NCI-H187 (cell line): ENCODE results near the gene ENDOD1.
"Not testable (repeated sequence)": the region's sequence is repeated elsewhere in the genome, so short reads cannot be mapped to it uniquely, and the experiment has no call there.

Experiments
- DNase-seq, 2 experiments: peaks; one replicate each; lab custom pipeline; 2025; lab: John Stamatoyannopoulos, UW

ENDOD1 gene, protein sequence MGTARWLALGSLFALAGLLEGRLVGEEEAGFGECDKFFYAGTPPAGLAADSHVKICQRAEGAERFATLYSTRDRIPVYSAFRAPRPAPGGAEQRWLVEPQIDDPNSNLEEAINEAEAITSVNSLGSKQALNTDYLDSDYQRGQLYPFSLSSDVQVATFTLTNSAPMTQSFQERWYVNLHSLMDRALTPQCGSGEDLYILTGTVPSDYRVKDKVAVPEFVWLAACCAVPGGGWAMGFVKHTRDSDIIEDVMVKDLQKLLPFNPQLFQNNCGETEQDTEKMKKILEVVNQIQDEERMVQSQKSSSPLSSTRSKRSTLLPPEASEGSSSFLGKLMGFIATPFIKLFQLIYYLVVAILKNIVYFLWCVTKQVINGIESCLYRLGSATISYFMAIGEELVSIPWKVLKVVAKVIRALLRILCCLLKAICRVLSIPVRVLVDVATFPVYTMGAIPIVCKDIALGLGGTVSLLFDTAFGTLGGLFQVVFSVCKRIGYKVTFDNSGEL

DNA sequence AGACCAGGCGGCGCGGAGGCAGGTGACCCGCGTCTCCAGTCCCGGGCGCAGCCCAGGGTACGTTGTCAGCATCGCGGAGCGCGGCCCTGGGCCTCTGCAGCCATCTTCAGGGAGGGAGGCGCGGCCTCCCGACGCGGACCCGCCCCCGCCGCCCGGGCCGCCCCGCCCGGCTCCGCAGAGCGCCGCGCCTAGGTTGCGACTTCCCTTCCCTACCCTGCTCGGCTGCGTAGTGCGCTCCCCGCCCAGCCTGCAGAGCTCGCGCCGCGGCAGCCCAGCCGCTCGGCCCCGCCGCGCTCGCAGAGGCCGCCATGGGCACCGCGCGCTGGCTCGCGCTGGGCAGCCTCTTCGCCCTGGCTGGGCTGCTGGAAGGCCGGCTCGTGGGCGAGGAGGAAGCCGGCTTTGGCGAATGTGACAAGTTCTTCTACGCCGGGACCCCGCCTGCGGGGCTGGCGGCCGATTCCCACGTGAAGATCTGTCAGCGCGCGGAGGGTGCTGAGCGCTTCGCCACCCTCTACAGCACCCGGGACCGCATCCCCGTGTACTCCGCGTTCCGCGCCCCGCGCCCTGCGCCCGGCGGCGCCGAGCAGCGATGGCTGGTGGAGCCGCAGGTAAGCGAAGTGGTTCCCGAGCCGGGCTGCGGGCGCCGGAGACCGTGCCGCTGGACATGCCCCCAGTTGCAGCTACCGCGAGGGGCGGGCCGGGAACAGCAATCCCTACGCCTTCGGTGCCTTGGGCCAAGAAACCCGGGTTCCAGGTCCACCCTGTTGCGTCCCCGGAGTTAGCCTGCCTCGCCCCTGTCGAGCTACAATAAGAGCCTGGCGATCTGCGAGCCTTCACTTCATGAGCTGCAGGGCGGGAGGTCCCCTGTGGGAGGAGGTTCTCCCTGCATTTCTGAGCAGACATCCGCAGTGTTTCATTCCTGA is at the start of gene ENDOD1:
Gene ENDOD1, plus strand, starts transcription at position 227 of the 923 bp plus-strand sequence. Its CDS starts 82 bp downstream, at position 309.
- peak; percentile 33 to 65 for DNase-seq

DNA sequence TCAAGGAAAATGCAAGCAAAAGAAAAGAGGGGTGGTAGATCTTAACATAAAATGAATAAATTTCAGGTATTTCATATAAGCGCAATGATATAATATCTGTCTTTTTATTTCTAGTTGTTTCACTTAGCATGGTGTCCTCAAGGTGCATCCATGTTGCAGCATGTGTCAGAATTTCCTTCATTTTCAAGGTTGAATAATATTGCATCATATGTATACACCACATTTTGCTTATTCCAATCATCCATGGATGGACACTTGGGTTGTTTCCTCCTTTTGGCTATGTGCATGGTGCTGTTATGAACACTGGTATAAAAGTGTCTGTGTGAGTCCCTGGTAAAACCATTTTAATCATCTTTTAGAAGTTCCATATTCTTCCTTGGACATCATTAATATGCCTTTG is 47.4 kb upstream of the ENDOD1 start:
- DNase-seq = no peak

DNA sequence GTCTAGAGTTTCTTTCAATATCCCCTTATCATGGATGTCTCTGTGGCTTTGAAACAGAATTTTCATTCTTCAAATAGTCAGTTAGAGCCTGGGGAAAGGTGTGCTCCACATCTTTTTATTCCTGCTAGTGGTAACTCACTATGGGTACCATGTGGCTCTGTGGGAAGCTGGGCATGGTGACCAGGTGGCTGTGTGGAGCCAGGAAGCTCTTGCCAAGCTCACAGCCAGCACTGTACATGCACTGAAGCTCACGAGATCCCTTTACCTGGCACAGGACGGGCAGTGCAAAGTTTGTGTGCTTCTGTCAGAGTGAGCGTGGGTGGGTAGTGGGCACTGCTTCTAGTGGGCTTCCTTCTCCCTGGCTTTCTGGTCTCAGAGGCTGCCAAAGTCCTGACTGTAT is 46.7 kb upstream of the ENDOD1 start:
- no peak for DNase-seq

DNA sequence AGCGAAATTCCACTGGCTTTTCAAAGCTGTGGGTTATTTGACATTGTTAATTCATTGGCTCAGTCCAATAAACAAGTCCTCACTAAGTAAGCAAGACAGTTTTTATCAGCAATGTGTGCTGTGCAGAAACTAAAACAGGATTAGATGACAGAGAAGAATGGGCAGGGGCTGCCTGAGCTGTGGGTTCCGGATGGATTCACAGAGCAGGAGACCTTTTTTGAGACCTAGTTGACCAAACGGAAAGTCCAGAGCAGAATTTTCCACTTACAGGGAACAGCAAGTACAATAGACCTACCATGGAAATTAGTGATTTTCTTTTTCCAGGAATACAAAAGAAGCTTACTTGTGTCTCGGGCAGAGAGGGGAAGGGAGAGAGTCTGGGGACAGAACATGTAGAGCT is 45.6 kb upstream of the ENDOD1 start:
- DNase-seq = no peak

DNA sequence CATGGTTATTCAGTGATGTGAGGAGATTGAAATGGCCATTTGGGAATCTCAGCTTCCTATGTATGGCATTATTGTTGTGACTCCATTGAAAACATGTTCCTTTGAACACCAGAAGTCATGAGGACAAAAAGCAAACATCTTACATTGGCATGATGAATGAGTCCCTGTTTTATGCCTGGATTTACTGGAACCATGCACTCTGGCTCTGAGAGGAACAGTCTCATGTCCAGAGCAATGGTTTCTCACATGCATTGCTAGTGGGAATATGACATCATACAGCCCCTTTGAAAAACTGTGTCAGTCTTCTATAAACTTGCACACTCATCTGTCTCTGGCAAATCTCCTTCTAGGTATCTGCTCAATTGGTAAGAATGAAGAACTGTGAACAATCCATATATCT is 43.8 kb upstream of the ENDOD1 start:
- no peak for DNase-seq

DNA sequence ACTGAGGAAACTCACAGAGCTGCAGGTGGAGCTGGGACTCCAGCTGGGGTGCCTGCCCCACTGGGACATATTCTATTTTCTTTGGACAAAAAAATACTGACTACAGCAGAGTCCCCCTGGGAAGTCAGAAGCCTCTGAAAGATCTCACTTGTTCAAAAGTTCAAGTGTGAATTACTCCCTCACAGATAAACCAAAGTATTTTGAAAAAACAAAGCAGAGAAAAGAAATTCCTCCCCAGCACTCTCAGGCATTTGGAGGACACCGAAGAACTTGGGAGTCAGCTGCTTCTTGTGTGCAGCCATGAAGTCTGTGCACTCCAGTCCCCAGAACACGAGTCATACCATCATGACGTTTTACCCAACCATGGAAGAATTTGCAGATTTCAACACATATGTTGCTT is 40.5 kb upstream of the ENDOD1 start, which contains the start of gene KDM4F:
Gene KDM4F, plus strand, starts transcription at position 301 of the 400 bp plus-strand sequence.
- not testable (repeated sequence) for DNase-seq

DNA sequence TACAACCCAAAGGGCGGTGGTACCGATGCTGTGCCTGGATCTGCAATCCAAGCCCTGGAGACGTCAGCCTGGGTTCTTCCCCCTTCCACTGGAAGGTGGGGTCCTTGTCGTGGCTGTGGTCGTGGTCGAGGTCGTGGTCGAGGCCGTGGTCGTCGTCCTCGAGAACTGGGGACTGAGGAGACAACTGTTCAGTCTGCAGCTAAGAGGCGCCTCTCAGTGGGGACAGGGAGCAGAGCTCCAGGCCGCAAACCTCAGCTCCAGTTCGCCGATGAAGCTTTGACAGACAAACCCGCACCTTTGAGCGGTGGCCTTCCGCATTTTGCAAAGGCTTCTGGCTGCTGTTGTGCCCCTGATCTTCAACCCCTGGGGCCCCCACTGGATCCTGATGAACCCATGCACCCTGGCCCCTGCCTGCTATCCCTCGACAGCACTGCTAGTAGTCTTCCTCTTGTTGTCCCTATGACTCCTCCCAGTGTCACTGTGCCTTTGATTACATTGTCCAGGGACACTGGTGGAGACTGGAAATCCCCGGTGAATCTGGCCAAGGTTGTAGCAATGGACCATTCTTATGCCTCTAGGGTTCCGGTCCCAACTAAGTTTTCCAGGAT is 38.9 kb upstream of the ENDOD1 start:
- no peak for DNase-seq

DNA sequence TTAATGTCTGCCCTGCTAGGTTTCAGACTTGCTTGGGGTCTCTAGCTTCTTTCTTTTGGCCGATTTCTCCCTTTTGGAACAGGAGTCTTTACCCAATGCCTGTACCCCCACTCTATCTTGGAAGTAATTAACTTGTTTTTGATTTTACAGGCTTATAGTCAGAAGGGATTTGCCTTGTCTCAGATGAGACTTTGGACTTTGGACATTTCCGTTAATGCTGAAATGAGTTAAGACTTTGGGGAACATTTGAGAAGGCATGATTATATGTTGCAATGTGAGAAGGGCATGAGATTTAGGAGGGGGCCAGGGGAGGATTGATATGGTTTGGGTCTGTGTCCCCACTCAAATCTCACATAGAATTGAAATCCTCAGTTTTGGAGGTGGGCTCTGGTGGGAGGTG is 35.3 kb upstream of the ENDOD1 start:
- DNase-seq = no peak

DNA sequence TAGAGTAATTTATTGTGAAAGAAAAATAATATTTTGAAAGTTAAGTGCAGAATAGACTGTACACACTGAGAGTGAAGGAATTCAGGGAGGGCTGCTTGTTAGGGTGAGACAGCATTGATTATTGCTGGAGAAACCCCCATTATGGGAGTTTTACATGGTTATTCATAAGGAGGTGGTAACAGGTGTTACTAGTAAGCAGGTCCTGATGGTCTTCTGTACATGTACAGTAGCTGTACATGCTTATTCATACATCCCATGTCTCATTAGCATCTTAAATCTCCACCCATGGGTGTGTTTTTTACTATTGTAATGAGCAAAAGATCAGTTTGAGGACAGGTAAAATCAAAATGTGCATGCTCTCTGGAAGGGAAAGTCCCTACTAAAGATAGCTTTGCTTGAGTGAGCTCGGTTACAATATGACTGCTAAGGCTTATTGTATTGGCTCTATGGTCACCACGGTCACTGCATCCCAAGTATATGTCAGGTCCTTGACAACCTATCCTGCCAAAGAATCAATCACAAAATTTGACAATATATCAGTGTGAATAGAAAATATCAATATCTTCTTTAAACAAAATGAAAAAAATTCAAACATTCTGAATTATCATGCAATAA is 34.3 kb upstream of the ENDOD1 start:
- no peak for DNase-seq

DNA sequence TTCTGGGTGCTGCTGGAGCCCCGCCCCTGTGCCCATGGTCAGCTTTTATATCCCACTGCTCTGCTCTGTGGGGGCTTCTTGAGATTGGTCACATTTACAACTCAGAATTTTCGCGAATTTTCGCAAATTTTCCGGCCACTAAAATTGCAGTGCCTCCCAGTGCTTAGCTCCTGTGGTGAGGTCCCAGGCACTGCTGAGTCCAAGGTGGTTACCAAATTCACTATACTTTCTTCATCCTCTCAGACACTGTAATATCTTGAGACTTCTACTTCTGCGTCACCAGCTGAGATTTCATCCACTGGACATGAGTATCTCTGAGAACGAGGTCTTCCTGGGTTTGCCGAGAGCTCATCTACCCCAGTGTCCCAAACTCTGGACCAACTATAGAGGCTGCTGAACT is 31.7 kb upstream of the ENDOD1 start:
- DNase-seq = no peak

DNA sequence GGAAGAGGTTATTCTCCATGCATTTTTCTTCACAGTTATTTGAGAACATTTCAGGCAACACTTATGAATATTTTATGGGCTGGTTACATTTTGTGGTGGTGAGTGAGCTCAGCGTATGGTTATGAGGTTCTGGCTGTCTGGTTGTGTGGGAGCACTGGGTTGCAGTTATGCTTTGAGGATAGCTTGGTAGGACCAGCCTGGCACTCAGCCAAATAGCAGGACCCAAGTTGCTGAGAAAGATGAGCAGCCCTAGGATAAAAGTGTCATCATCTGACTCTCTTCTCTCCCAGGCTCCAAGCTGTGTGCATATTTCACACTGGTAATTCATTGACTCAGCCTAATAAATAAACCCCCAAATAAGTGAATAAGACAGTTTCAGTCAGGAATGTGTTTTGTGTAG is 31.0 kb upstream of the ENDOD1 start:
- DNase-seq = no peak

DNA sequence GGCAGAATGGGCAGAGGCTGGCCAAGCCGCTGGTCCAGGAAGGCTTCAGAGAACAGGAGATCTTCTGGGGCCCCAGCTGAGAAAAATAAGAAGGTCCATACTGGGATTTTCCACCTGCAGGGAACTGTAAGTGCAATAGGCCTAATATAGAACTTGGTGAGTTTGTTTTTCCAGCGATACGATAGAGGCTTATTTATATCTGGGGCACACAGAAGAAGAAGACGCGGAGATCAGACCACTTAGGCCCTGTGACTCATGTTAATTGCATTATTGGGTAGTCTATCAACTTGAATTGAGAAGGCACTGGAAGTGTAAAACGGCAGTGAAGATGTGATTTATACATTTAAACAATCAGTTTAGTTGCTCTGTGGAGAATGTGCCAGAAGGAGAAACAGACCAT is 30.6 kb upstream of the ENDOD1 start:
- no peak for DNase-seq

DNA sequence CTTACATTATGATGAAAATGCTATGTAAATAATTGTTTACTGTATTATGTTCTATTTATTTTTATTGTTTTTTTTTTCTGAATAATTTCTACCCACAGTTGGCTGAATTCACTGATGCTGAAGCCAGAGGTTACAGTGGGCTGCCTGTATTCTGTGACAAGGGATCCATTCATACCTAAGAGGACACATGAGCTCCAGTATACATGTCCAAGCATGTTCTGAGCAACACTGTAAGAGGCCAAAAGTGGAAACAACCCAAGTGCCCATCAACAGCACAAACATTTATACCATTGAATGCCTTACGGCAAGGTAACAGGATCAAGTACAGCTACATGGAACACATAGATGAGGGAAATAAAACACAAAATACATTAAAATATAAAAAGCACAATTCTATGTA is 24.3 kb upstream of the ENDOD1 start:
- peak; percentile 4 to 11 for DNase-seq

DNA sequence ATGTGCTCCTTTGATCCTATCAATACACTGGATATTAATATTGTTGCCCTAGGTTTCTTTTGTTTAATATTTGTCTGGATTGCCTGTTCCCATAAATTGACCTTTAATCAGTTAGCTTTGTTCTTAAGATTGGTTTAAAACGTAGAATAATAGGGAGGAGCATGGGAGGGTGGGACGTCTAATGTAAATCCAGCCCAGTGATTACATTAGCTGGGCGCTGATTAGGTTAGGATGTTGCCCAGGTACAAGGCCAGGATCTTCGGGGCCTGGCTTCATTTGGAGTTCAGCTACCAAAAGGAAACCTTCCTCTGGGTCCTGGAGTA is 23.0 kb upstream of the ENDOD1 start, which contains the start of gene SRSF8:
Gene SRSF8, plus strand, starts transcription at position 204 of the 323 bp plus-strand sequence. CDS start 308 bp downstream, outside the sequence.
- DNase-seq = no peak

DNA sequence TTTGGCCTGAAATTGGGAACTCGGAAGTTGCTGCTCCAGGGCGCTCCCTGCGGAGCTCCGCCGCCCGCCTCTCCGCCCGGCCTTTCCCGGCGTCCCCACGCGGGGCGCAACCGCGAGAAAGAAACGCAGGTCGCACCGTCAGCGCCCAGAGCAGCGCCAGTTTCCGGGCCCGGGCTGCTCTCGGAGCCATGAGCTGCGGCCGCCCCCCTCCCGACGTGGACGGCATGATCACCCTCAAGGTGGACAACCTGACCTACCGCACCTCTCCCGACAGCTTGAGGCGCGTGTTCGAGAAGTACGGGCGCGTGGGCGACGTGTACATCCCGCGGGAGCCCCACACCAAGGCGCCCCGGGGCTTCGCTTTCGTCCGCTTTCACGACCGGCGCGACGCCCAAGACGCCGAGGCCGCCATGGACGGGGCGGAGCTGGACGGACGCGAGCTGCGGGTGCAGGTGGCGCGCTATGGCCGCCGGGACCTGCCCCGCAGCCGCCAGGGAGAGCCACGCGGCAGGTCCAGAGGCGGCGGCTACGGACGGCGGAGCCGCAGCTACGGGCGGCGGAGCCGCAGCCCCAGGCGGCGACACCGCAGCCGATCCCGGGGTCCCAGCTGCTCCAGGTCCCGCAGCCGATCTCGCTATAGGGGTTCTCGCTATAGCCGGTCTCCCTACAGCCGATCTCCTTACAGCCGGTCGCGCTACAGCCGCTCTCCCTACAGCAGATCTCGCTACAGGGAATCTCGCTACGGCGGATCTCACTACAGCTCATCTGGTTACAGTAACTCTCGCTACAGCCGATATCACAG is 22.4 kb upstream of the ENDOD1 start:
- peak; percentile 47 to 64 for DNase-seq

DNA sequence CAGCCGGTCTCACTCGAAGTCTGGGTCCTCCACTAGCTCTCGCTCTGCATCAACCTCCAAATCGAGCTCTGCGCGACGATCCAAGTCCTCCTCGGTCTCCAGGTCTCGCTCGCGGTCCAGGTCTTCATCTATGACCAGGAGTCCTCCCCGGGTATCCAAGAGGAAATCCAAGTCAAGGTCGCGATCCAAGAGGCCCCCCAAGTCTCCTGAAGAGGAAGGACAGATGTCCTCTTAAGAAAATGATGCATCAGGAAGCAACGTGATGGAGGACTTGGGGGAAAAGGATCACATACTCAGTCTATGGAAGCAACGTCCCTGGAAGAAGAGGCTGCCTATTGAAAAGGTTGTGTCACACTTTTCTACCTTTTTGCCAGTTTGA is 21.8 kb upstream of the ENDOD1 start:
- DNase-seq = no peak

DNA sequence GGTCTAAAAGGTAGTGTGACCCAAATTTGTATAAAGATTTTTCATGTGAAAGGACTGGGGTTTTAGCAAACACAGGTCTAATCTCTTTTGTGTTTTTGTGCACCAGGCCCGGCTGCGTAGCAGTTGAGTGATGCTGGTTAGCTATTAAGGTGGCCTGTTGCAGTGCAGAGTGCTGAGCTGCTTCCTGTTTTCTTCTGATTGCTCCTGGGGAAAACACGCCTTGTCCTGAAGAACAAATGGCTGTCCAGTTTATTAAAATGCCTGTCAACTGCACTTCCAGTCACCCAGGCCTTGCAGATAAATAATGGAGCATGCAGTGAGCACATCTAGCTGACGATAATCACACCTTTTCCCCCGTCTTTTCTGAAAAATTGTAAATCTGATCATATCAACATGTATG is 21.1 kb upstream of the ENDOD1 start:
- peak; percentile 16 to 32 for DNase-seq

DNA sequence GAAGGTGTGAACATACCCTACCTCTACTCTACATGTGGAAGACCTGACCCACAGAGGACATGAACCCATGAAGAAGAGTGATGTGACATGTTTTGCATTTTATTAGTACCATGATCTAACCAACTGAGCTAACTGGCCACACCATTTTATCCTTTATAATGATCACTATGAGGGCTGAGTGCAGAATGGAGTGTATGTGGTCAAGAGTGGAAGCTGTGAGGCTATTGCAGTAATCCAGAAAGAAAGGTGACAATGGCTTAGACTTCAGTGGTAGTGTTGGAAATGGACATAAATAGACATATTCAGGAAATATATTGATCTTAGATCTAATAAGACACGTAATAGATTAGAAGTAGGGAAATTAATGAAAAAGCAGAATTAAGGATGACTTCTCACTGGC is 19.2 kb upstream of the ENDOD1 start:
- no peak for DNase-seq

DNA sequence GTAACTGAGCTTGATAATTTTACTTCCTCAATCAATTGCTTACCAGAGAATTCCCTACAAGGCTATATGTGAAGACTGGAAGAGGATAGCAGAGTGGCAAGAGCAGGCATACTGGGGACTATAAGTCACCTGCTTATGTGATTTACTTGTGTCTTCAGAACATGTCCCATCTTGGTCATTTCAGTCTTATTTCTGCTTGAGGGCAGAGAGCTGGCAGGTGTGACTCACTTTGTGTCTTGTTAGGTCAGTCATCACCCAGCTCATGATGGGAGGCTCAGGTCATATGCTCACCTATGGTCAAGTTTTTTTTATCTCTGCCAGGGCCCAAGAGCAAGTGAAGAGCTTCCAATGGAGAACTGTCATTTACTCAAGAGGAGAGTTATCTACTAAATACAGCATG is 16.7 kb upstream of the ENDOD1 start:
- no peak for DNase-seq

DNA sequence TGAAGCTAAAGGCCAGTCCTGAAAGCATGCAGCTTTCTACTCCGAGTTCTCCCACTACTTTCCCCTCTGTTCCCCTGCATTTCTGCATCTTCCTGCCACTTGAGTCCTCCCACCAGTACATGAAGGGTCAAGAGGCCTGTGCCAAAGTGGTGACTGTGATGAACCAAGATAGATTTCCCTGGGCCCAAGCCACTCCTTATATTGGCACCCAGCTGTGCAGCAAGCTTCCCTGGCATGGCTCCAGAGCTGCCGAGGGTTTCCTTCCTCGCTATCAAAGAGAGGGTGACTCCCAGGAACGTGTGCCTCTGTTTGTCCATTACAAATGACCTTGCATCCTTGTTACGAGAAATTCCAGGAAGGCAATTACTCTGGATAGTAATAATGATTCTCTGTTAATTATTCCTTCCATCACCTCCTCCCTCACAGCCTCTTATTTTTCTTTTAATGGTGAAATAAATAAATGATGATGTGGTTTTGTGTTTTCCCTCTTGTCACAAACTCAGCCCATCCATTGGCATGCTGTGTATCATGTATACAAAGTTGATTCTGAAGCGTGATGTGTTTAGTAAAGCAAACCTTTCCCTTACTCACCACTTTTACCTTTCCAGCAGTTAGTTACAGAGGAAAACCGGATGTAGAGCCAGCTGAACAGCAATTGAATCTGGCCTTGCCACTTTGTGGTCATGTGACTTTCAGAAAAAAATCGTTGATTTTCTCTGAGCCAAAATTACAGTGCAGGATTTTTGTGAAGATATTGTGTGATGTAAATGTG is 14.7 kb upstream of the ENDOD1 start:
- DNase-seq = peak in 1 of 2 experiments; percentile 20
